ENCODE data around the gene KIF13A.

DNA sequence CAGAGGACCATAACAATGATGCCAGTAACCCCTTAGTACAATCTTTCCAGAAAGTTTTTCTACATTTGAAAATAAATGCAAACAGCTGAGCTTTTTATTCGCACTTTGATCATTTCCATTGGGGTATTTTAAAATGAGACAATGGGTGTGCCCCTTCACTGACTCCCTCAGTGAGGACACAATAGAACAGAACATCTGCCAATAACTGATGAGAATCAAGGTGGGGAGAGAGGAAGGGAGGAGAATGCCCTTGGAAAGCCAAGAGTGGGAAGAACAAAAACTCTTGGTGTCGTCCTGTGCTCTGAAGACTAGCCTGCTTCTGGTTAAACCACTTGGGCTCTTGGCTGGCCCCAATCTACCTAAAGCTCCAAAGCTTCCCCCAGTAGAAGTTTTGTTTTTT is 66.0 kb downstream of the KIF13A start:
- TF ChIP-seq CTCF (IDR thresholded peaks at IDR 0.05) = no peak
- TF ChIP-seq POLR2AphosphoS5 (IDR thresholded peaks at IDR 0.05) = no peak
- TF ChIP-seq POLR2A (IDR thresholded peaks at IDR 0.05) = no peak
- no peak for TF ChIP-seq EP300 (IDR thresholded peaks at IDR 0.05; ENCODE audit: low read depth)
